ENCODE measurements around the gene ARG1. TPM values are rescaled to one million over a fixed set of nuclear protein-coding genes. Genes with fewer than 3 reads are reported as not detected.

The ARG1 gene
- total RNA-seq, 5 donors from 2014 or later (not counting 1 experiment from before 2014, with no cell fraction given): 0.49 to 1.1 (median 0.75) TPM; not detected in 1

DNA sequence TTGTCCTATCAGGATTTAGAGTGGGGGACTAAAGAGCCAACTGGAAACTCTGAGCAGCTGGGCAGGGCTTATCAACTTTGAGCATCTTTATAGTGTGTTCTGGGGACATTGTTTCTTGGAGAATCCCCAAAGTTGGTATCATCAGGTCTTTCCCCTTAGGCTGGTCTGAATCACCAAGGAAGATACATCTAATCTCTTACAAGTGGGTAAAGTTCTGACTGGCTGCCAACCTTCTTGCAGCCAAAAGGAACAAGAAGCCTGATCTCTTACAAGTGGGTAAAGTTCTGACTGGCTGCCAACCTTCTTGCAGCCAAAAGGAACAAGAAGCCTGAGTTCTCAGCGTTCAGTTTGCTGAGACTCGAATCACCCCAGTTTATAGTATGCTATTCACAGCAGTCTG lies 56.6 kb downstream of the ARG1 start:
- CTCF ChIA-PET: interaction anchor here (0.8 to 2.6 kb wide), 3 partner anchors 10 to 745 kb away, joined by 3 to 7 read pairs (median 3); no protein-coding TSS in a partner anchor
- no peaks in the 10 kb centered on the region for H3K36me3 Mint-ChIP-seq
- H3K27me3 Mint-ChIP-seq: no peaks in the 10 kb centered on the region
- Histone ChIP-seq H3K27me3 (replicated peaks in 1 of 2; ENCODE audit: control insufficient read depth in 2 of 2, extremely low read depth in 1 of 2, insufficient read depth in 2 of 2, low read length in 1 of 2) (no peaks in the 10 kb centered on the region), H3K4me3 (ENCODE audit: control insufficient read depth in 1 of 2, extremely low read depth in 1 of 2, low read length in 1 of 2) (no peak overlapping the region), H3K36me3 (ENCODE audit: control insufficient read depth in 2 of 2, extremely low read depth in 1 of 2, insufficient read depth in 1 of 2, low read length in 1 of 2) (peaks cover 0 to 10% of the 10 kb centered on the region in 2 donors), H3K4me1 (ENCODE audit: control insufficient read depth in 1 of 2, extremely low read depth in 1 of 2, insufficient read depth in 2 of 2, low read length in 2 of 2) (peaks cover 6 to 15% of the 10 kb centered on the region in 2 experiments), H3K27ac (ENCODE audit: low read length) (no peak overlapping the region), H3K9me3 (no peaks in the 10 kb centered on the region)
- WGBS (ENCODE audit: insufficient coverage): no CpG with 5 or more reads among the region's 2 CpGs
- POLR2A ChIA-PET: interaction anchor here in 1 of 2 donors (0.7 to 0.9 kb wide), 2 partner anchors 10 to 745 kb away, joined by 3 to 5 read pairs; no protein-coding TSS in a partner anchor
- ATAC-seq (replicated peaks in 1 of 4) (no peak), DNase-seq (no peak)
- no peak overlapping the region for H3K4me3 Mint-ChIP-seq
- H3K4me1 Mint-ChIP-seq: peaks cover 37 to 41% (median 39%) of the 10 kb centered on the region in 3 donors
- H3K27ac Mint-ChIP-seq: peak overlapping the region in 1 of 2 donors; percentile 96
- no peaks in the 10 kb centered on the region for H3K9me3 Mint-ChIP-seq

DNA sequence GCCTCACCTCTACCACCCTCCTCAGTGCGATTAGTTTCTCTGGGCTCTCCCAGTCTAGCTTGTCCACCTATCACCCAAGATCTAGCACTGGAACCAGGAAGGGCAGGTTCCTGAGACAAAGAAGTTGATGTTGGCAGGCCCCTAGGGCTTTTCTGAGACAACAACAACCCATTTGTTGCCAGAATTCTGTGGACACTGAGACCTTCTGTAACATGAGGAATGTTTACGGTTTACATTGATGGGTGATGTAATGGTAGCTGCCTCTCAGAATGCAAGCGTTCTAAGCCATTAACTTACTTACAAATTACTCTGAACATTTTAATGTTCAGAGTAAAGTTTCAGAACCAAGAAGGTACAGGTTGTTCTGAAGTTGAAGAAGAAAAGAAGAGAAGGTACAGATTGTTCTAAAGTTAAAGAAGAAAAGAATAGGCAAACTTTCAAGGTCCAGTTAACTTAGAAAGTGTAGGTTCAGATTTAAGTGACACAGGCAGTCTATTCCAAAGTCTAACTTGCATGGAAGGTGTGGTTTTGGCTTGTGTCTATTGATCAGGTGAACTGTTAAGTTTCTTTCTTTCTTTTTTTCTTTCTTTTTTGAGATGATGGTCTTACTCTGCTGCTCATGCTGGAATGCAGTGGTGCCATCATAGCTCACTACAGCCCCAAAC lies 58.7 kb downstream of the ARG1 start:
- DNase-seq: no peak
- peaks cover 25 to 28% (median 26%) of the 10 kb centered on the region in 3 donors for H3K4me1 Mint-ChIP-seq
- POLR2A ChIA-PET: no interaction called here
- no peaks in the 10 kb centered on the region for H3K27me3 Mint-ChIP-seq
- no peak overlapping the region for H3K4me3 Mint-ChIP-seq
- ATAC-seq (replicated peaks in 1 of 4): no peak
- WGBS (ENCODE audit: insufficient coverage): no CpG with 5 or more reads among the region's 3 CpGs
- Histone ChIP-seq H3K36me3 (ENCODE audit: control insufficient read depth in 2 of 2, extremely low read depth in 1 of 2, insufficient read depth in 1 of 2, low read length in 1 of 2) (no peaks in the 10 kb centered on the region), H3K27ac (ENCODE audit: low read length) (no peak overlapping the region), H3K4me1 (ENCODE audit: control insufficient read depth in 1 of 2, extremely low read depth in 1 of 2, insufficient read depth in 2 of 2, low read length in 2 of 2) (peaks cover 6 to 11% of the 10 kb centered on the region in 2 experiments), H3K27me3 (replicated peaks in 1 of 2; ENCODE audit: control insufficient read depth in 2 of 2, extremely low read depth in 1 of 2, insufficient read depth in 2 of 2, low read length in 1 of 2) (no peaks in the 10 kb centered on the region), H3K9me3 (no peaks in the 10 kb centered on the region), H3K4me3 (ENCODE audit: control insufficient read depth in 1 of 2, extremely low read depth in 1 of 2, low read length in 1 of 2) (no peak overlapping the region)
- H3K36me3 Mint-ChIP-seq: no peaks in the 10 kb centered on the region
- H3K27ac Mint-ChIP-seq: no peak overlapping the region
- no peaks in the 10 kb centered on the region for H3K9me3 Mint-ChIP-seq
- CTCF ChIA-PET: interaction anchor here in 1 of 2 donors (0.5 kb wide), 1 partner anchor 552 kb away, joined by 9 read pairs; no protein-coding TSS in a partner anchor

Other genes starting within 250 kb of the ARG1 start
- gene MED23, start 55.0 kb downstream of the ARG1 start, total RNA-seq: 10 to 100 TPM; 45.6 to 64.5 (median 46.6) TPM
- under 1 TPM; 0.30 to 0.68 (median 0.53) TPM for gene ENPP3, start 64.1 kb downstream of the ARG1 start, total RNA-seq
- gene OR2A4, start 128.2 kb downstream of the ARG1 start, total RNA-seq: not detected
- not detected for gene CTAGE9, start 137.8 kb downstream of the ARG1 start, total RNA-seq
- gene ENPP1, start 234.8 kb downstream of the ARG1 start, total RNA-seq: under 1 TPM; 0.15 to 0.47 (median 0.35) TPM